ENCODE results near the gene RAC2. TPM values are rescaled to one million over a fixed set of nuclear protein-coding genes. Genes with fewer than 3 reads are reported as not detected.

Gene RAC2
- total RNA-seq, result 3.0 and 15.3 TPM in 2 replicates

DNA sequence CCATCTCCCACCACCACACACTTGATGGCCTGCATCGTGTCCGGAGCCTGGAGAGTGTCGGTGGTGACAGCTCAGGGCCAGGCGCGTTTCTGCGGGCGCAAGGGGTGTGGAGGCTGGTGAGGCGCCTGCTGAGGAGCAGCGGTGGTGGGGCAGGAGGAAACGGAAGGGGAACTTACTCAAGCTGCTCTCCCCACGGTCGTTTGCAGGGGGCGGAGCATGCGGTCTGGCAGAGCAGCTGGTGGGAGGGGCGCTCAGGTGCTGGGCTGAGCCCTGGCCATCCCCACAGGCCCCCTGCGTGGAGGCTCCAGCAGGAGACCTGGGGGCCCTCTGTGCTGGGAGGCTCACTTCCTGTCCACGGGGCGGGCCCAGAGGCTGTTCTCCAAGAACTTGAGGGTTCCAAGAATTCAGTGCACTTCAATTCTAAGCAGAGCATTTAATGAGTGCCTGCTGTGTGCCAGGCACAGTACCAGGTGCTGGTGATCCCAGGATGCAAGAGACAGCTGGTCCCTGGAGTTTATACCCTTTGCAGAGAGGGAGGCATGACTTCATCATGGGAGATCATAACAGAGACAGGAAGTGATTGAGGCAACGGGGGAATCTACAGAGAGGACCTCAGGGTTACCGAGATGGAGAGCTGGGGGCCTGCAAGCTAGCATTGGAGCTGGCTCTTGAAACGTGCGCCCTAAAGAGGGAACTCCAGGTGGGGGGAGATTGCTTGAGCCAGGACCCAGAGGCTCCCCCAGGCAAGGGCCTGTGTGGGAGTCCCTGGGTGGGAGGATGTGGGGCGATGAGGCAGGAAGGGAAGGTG is at the start of gene RAC2:
Gene RAC2 (minus strand): TSS at position 156 of the 808 bp plus-strand sequence. CDS start 121 bp downstream, at position 35.
- peak; percentile 46 to 85 for DNase-seq (ENCODE audit: low read depth in 2 of 2)

DNA sequence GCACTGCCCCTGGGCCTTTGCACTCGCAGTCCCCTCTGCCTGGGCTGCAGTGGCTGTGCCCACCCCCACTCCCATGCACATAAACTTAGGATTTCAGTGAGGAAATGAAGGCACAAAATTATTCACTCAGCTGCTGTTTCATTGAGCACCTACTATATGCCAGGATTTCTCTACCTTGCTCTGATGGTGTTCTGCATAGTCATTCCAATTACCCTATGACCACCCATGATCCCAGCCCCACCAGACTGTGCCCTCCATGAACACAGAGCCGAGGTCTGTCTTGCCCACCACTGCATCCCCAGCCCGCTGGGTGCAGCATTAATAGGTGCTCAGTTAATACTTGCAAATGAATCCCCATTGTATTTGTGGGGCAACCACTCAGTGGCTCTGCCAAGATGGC is 49.1 kb upstream of the RAC2 start:
- no peak for DNase-seq (ENCODE audit: low read depth in 2 of 2)

DNA sequence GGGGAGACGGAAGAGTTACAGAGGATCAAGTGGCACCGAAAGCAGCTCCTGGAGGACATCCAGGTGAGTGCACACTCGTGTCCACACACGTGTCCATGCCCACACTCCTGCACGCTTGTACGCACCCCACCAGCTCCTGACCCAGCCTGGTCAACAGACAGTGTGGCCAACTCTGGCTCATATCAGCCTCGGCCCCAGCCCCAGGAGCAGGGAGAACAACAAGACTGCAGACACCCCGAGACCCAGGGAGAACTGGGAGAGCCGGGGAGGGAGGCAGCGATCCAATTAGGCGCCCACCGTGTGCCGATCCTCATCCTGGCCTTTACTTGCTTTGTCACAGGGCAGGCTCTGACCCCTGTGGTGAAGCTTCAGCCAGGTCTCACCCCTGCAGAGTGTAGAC is 48.6 kb upstream of the RAC2 start:
- no peak for DNase-seq (ENCODE audit: low read depth in 2 of 2)

DNA sequence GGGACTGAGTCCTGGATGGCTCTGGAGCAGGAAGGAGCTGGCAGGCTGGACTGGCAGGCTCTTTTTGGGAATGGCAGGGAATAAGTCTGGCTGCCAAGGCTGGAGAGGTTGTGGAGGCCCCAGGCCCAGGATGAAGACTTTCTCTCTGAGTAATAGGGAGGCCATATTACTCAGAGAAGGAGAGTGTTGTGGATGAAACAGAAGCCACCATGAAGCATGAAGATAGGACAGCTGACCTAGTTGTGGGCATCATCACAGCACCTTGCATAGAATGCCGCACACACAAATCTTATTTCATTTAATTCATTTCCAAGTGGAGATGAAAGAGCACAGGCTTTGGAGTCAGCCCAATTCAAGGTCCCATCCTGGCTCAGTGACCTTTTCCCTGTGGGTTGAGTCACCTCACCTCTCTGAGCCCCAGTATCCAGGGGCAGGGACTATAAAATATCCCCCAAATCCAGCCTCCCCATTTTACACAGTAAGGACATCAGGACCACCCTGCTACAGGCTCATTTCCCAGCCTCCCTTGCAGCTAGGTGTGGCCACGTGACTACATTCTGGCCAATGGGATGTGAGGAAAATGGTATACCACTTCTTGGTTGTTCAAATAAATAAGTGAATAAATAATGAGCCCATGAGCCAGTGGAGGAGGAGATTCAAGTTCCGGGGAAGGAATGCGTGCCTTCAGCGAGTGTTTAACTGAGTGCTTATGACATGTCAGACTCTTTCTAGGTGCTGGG is 47.7 kb upstream of the RAC2 start:
- DNase-seq (ENCODE audit: low read depth in 2 of 2), result no peak

DNA sequence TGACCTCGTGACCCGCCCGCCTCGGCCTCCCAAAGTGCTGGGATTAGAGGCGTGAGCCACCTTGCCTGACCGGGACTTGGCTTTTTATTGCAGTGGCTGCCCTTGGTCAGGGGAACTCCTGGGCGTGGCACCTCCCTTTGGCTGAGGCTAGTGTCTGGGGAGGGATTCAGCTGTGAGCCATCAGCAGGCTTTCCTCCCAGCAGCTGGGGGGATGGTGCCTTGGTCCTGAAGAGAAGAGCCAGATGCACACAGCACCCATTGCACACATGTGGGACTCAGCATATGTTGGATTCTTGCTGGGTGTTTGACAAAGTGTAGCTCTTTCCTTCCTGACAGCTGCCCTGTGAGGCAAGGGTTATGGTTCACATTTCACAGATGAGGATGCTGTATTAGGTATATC is 46.7 kb upstream of the RAC2 start:
- peak in 1 of 2 donors; percentile 22 for DNase-seq (ENCODE audit: low read depth in 2 of 2)

DNA sequence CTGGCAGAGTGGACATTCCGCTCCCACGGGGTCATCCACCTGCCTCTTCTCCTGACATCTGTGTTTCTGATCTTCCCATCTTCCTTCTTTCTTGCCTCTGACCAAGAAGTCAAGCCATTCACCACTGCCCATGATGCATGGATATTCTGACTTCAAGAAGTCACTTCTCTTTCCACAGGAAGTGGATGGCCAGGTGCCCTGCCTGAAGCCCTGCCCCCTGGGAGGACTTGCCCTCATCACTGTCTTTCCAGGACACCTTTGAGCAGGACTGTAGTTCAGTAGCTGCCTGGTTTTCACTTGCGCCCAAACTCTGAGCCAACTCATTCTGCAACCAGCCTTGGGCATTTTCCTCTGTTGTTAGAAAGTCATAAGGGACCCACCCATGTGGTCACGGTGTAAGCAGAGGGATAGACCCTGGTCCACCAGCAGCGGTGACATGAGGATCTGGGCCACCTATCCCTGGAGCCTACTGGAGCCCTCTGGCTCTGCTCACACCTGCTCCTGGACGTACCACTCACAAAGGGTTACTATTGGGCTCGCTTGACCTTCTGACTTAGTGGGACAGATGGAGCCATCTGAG is 45.2 kb upstream of the RAC2 start:
- no peak for DNase-seq (ENCODE audit: low read depth in 2 of 2)

DNA sequence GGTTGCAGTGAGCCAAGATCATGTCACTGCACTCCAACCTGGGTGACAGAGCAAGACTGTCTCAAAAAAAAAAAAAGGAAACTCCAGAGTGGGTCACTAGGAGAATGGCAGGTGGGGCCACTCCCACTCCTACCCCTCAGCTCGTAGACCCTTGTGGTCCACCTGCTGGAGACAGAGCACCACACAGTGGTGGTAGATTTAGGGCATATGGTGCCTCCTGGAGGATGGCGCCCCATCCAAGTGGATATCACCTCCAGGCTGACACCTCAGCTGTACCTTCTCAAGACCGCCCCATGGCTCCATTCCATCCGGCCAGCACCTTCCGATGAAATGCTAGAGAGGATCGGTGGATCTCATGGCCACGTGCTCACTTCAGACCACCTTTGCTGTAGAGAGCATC is 44.5 kb upstream of the RAC2 start:
- DNase-seq (ENCODE audit: low read depth in 2 of 2), result no peak

DNA sequence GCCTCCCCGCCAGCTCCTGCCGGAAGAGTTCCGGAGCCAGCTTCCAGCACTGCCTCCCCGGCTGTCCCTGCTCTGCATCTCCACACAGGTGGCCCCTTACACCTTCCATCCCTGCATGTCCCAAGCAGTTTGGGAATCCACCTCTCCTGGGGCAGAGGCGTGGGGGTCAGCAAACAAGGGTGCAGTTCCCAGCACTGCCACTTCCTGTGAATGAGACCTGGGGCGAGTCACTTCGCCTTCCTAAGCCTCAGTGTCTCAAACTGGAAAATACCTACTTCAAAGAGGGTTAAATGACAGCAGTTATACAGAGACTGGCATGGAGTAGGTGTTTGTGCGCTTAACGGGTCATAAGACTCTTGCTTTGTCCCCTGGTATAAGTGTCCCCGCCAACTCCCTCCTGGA is 43.5 kb upstream of the RAC2 start:
- no peak for DNase-seq (ENCODE audit: low read depth in 2 of 2)

DNA sequence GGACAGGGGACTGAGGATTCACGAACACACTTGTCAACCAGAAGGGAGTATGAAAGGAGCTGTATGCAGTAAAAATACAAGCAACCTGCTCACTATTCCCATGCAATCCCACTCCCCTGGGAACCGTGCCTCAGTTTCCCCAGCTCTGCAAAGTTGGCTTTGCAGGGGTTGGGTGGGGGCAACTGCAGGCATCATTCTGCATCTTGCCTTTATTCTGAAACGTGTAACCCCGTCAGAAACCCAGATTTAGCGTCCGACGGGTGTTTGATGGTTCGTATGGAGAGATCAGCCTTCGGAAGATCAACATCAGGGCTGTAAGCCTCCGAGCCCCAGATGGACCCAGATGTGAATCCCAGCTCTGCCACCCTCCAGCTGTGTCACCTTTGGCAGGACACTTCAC is 41.9 kb upstream of the RAC2 start:
- no peak for DNase-seq (ENCODE audit: low read depth in 2 of 2)

DNA sequence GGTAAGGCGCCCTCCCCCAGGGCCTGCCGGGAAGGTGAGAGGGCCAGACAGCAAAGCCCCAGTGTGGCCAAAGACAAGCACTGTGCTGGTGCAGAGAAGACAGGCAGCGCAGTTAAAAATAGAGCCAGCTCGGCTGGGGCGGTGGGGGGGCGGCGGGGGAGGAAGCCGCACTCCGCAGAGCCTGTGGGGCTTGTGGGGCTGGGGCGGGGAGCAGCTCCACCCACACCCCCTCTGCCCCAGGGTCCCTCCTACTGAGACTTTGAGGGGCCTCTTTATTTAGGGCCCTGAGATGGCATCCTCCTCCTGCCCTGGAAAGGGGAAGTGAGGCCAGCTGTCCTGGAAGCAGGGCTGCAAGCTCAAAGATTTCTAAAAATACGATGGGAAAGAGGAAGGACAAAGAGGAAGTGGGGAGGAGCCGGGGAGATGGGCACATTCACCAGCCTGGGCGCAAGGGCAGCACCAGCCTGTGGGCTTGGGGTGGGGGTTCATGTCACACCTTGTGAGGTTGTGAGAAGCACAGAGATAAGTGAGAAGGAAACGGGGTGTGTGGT is 40.8 kb upstream of the RAC2 start:
- DNase-seq (ENCODE audit: low read depth in 2 of 2), result no peak

DNA sequence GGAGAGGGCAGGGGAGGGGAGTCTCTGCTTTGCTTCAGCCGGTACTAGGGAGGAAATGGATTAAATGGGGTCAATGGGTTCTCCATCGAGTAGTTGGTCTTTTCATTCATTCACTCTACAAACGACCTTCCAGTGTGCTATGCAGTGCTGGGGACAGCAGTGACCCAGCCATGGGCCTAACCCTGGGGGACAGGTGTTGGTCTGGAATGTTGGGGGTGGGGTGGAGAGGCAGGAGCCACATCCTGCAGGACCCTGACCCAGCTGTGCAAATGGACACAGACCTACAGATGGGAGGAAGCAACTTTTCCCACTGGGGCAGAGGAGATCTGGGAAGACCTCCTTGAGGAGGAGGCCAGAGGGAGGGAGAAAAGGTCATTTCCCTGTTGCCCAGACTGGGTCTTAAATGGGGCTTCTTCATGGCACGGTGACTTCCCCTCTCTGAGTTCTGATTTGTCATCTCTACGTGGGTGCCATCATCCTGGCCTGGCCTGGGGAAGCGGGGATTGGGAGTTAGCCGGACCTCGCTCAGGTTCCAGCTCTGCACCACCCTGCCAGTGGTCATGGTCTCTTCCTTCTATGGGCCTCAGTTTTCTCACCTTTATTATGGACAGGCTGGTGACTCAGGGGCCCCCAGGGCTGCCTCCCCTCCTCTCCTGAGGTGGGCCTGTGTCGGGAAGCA is 40.2 kb upstream of the RAC2 start:
- DNase-seq (ENCODE audit: low read depth in 2 of 2), result no peak

DNA sequence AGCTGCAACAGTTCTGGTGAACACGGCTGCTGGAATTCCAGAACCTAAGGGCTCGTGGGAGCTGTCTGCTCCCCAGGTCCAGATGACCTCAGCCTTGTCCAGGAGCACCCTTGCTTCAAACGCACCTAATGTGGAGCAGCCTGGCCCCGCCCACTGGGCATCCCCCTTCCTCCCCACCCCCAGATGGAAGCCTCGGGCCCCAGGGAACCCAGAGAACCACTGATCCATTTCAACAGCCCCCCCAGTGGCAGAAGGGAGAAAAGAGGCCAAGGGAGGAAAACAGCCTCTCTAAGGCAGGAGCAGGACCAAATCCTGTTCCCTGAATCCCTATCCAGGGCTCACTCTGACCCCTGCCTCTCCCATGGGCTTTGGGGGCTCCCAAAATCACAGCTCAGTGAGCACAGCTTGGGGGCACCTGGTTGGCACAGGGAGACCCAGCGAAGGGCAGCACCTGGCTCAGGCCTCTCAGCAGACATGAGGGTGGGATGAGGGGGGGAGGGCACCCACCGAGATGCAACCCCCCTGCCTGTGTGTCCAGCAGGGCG is 39.4 kb upstream of the RAC2 start:
- DNase-seq (ENCODE audit: low read depth in 2 of 2), result no peak

DNA sequence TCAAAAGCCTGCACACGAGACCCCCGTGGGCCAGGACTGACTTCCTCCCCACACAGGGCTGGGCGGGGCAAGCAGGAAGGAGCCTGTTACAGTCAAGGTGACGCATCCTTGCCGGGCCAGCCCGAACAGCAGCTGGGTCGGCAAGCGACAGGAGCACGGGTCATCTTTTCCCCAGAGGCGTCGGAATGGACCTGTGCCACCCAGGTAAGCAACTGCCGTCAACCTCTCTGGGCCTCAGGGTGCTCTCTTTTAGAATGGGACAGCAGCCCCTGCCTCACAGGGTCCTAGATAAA is 38.3 kb upstream of the RAC2 start, which contains the start of gene CYTH4:
Gene CYTH4 (plus strand): TSS at position 124 of the 293 bp plus-strand sequence. CDS start 62 bp downstream, at position 186.
- DNase-seq (ENCODE audit: low read depth in 2 of 2), result peak; percentile 55 to 60

DNA sequence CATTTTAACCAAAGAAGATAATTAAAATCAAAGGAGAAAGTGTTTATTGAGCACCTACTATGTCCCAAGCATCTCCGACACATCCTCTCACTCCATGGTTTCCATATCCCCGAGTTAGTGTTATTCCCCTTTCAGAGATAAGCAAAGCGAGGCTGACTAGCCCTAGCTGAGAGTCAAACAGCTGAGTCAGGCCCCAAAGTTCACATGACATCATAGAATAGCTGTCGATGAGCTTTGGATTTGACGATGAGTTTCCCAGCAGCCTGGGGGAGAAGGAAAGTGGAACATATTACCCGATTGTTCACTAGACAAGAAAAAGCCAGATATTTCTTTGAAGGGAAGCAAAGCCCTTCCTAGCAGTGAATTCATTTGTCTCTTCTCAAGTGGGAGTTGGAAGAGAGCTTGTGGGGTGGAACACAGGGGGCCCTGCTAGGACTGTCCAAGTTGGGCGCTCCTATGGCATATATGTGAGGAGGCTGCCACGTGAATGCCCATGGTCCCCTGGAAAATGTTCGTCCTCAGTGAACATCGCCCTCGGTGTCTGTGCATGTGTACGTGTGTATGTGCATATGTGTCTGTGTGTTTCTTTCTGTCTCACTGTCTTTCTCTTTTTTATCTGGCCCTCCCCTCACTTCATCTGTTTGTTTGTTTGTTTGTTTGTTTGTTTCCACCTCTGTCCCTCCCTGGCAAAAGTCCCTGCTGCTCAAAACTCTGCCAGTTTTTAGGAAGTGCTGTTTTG is 37.7 kb upstream of the RAC2 start:
- DNase-seq (ENCODE audit: low read depth in 2 of 2), result peak in 1 of 2 donors; percentile 21

DNA sequence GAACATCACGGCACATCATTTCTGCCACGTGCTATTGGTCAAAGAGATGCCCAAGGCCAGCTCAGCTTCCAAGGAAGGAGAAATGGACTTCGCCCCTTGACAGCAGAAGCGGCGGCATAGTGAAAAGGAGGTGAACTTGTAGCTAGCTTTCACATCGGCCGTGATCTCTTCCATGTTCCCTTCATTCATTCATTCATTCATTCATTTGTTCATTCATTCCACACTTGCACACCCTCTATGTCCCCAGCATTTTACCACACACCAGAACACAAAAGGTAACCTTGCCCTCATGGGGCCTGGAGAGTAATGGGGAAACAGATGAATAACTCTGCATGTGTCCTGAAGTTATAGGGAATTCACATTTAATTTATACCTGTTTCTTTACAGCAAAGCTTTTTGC is 37.1 kb upstream of the RAC2 start:
- DNase-seq (ENCODE audit: low read depth in 2 of 2), result no peak

DNA sequence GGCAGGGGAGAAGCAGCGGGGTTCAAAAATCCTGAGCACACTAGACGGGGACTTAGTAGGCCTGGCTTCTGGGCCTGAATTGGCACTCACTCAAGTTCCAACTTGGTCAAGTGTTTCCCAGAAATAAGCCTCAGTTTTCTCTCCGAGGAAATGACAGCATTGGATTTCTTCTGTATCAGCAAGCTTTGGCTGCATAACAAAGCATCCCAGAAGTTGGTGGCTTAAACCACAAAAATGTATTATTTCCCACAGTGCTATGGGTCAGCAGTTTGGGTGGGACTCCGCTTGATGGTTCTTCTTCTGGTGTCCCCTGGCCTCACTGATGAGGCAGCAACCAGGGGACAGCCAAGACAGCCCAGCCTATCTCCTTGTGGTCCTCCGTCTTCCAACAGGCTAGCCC is 36.6 kb upstream of the RAC2 start:
- no peak for DNase-seq (ENCODE audit: low read depth in 2 of 2)

DNA sequence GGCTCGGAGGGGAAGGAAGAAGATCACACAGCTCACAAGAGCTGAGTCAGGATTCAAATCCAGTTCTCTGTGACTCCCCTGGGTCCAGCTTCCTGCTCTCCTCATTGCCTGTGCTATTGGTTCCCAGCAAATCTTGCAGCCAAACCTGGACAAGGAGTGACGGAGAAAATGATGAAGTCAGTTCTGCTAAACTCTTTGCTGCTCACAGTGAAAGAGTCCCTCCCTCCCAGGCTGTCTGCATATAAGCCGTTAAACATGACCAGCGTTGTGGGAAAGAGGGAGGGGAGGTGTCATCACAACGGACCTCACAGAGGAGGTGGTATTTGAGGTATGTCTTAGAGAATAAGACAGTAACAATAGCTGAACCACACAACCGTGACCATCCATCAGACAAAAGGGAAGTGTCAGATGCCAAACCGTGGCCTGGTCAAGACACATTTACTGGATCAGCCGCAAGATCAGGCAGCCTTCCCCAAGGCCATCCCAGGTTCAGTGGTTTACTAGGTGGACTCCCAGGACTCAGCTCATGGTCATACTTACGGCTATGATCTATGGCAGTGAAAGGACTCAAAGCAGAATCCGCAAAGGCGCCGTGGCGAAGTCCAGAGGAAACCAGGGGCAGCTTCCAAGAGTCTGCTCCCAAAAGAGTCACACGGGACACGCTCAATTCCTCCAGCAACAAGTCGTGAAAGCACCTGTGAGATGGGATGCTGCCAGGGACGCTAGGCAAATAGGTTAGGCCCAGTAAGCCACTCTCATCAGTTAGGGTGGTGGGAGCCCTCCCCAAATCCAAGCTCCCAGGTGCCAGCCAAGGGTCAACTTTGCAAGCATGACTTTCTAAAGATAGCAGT is 35.5 kb upstream of the RAC2 start:
- DNase-seq (ENCODE audit: low read depth in 2 of 2), result peak in 1 of 2 donors; percentile 18

DNA sequence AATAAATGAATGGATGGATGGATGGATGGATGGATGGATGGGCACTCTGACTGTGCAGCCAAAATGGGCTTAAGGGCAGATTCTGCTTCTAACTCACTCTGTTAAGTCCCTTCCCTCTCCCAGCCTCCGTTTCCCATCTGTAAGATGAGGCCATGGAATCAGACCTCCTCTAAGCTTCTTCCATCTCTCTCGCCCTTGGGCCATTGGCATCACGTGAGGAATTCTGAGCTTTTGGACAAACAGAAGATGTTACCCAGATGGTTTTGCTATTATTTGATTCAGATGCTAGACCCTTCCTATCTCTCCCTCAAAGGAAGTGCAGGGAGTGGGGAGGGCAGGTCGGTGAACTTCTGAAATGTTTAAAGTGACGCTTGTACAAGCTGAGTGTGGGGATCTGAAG is 34.2 kb upstream of the RAC2 start:
- no peak for DNase-seq (ENCODE audit: low read depth in 2 of 2)

DNA sequence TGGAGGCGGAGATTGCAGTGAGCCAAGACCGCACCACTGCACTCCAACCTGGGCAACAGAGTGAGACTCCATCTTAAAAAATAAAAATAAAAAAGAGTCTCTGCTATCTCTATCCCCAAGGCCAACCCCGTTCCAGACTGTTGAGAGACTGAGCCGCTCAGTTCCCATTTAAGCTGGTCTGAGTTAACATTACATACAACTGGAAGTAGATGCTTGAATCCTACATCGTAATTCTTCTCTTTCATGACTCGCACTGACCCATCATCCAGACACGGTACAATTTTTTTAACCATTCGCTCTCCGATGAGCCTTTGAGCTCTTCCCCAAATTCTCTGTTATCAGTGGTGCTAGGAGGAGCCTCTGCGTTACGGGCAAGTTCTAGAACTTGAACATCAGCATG is 33.3 kb upstream of the RAC2 start:
- DNase-seq (ENCODE audit: low read depth in 2 of 2), result no peak

DNA sequence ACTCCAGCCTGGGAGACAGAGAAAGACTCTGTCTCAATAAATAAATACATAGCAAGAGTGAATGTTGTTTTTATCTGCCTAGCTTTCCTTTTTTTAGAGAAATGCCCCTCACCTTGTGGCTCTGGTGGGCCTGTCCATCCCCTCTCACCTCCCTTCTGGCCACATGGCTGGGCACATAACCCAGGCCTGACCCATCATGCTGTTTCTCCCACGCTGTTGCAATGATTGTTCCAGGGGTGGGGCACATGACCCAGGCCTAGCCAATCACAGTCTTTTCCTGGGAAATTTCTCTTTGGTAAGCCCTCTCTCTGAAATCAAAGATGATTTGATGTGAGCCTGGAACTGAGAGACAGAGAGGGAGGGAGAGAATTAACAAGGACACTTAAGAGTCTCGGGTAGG is 32.7 kb upstream of the RAC2 start:
- no peak for DNase-seq (ENCODE audit: low read depth in 2 of 2)

Measured in lung microvascular endothelial cell (primary cell).